Uterus (tissue), 4 donors: Measurements from ENCODE around the gene COL5A1. TPM values are rescaled to one million over a fixed set of nuclear protein-coding genes. Genes with fewer than 3 reads are reported as not detected.

Experiments used
- DNase-seq, 2 donors: peaks; one replicate each; pipeline ENCODE4 v3.0.0-alpha.2; 2019 to 2020
- H3K27ac ChIP-seq, 2 donors: fragments of 200-600 bp; sonication (generic); 1 replicate in 1 of 2; 2 replicates in 1 of 2; pipeline ENCODE4 v1.5.1; 2016 to 2018
- H3K27me3 ChIP-seq, 2 donors: fragments of 200-600 bp; sonication (generic); one replicate each; pipeline ENCODE4 v1.5.1; 2018 to 2019; ENCODE audit warnings: control low read depth in 1 of 2
- H3K36me3 ChIP-seq, 2 donors: fragments of 200-600 bp; sonication (generic); one replicate each; pipeline ENCODE4 v1.5.1; 2019; ENCODE audit warnings: control low read depth in 1 of 2
- H3K4me1 ChIP-seq, 2 donors: fragments of 200-600 bp; sonication (generic); one replicate each; pipeline ENCODE4 v1.5.1; 2018 to 2019; ENCODE audit warnings: control low read depth in 1 of 2
- H3K4me3 ChIP-seq, 2 donors: fragments of 200-600 bp; sonication (generic); 1 replicate in 1 of 2; 2 replicates in 1 of 2; pipeline ENCODE4 v1.5.1; 2018 to 2019; ENCODE audit warnings: mild to moderate bottlenecking in 1 of 2
- H3K9me3 ChIP-seq, 2 donors: fragments of 200-600 bp; sonication (generic); one replicate each; pipeline ENCODE4 v1.5.1; 2019; ENCODE audit warnings: control low read depth in 1 of 2
- POLR2A ChIP-seq, 2 donors: fragments of 450-650 bp; IDR thresholded peaks; one replicate each; pipeline ENCODE4 v1.6.1; 2016; ENCODE audit warnings: antibody characterized with exemption in 2 of 2, mild to moderate bottlenecking in 1 of 2, moderate library complexity in 1 of 2
- intact Hi-C: fragments of 100-400 bp; cut with DNase I; formaldehyde crosslinking; loops from one replicate; pipeline ENCODE4 v1.15.1; 2023; ENCODE audit warnings: low total_unique reads
- total RNA-seq, 4 donors: library from RNA; depleted of rRNA in 3 of 4; stranded (reverse); fragments of >200 nt in 3 of 4; gene quantifications; one replicate each; pipeline versions ENCODE4 v1.1.0 to v1.2.4, GENCODE V29; 2014 to 2023
- TF ChIP-seq, protein P1 (sequence below), 4 experiments: fragments of 200-600 bp in 2 of 4; fragments of 450-650 bp in 2 of 4; sonication (generic) in 2 of 4; IDR thresholded peaks; one replicate each; pipeline ENCODE4 v1.5.1; 2016 to 2019; ENCODE audit warnings: antibody characterized with exemption in 4 of 4, mild to moderate bottlenecking in 2 of 4, moderate library complexity in 1 of 4
- donor health status: DM: yes; HTN: yes; CAD: no.

Gene COL5A1
- total RNA-seq, 4 donors from 2014 or later = 21.2 to 604 (median 129) TPM

DNA sequence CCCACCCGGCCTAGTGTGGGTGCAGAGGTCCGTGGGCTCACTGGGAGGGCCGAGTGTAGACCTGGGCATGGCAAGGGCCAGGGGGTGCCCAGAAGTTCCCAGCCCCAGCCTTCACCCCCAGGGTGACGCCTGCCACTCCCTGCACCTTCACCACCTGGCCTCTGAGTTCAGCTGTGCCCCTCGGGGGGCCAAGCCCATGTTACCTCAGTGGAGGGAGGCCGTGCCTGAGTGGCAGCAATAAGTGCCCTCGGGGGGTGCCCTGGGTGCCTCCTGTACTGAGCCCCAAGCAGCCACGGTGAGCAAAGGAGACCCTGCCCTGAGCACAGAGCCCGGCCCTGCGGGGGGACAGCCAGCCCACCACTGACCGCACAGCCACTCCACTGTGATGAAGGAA is 228.7 kb downstream of the COL5A1 start:
- TF ChIP-seq POLR2A (IDR thresholded peaks at IDR 0.05) = no peak
- TF ChIP-seq, protein P1, sequence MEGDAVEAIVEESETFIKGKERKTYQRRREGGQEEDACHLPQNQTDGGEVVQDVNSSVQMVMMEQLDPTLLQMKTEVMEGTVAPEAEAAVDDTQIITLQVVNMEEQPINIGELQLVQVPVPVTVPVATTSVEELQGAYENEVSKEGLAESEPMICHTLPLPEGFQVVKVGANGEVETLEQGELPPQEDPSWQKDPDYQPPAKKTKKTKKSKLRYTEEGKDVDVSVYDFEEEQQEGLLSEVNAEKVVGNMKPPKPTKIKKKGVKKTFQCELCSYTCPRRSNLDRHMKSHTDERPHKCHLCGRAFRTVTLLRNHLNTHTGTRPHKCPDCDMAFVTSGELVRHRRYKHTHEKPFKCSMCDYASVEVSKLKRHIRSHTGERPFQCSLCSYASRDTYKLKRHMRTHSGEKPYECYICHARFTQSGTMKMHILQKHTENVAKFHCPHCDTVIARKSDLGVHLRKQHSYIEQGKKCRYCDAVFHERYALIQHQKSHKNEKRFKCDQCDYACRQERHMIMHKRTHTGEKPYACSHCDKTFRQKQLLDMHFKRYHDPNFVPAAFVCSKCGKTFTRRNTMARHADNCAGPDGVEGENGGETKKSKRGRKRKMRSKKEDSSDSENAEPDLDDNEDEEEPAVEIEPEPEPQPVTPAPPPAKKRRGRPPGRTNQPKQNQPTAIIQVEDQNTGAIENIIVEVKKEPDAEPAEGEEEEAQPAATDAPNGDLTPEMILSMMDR (IDR thresholded peaks at IDR 0.05) = no peak
- Histone ChIP-seq H3K27ac (no peak overlapping the region), H3K4me3 (no peak overlapping the region), H3K36me3 (no peaks in the 10 kb centered on the region), H3K4me1 (no peaks in the 10 kb centered on the region), H3K27me3 (no peaks in the 10 kb centered on the region), H3K9me3 (no peaks in the 10 kb centered on the region)
- no peak for DNase-seq
- intact Hi-C loops = no loop called here

DNA sequence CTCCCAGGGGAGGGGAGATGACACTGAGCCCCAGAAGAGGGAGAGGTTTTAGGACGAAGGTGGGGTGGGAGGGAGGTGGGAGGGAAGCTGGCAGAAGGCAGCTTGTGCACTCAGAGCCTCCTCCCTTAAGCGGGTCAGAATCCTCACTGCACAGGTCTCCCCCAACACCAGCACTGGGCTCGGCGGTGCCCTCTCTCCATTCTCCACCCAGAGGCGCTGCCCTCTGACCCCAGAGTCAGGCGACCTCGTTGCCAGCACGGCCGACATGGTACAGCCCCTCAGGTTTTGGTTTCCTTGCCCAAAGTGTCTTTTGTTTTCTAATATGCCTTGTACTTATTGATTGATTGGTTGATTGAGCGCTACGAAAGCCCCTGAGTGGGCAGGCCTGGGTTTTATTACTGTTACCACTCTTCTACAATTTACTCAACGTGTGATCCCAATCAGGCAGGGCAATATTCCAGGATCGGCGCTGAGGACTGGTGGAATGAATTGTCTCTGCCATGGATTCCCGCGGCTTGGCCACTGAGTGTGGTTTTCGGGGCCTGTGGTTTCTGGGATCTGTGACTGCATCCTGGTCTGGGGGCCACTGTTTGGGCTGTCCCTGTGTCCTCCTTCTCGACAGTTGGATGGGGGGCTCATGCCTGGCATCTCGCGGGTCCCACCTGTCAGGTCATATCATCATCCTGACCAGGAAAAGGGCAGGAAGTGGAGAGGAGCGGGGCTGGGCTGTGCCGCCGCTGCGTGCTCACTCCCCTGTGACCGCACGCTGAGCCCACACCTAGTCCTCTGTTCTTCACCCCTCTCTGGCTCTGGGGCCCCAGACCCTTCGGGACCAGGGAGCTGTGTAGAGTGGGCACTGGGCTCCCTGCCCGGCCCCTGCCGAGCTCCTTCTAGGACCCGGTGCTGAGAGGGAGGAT is 229.4 kb downstream of the COL5A1 start:
- no peaks in the 10 kb centered on the region for H3K27me3 ChIP-seq
- TF ChIP-seq, protein P1 (IDR thresholded peaks at IDR 0.05) = no peak
- TF ChIP-seq POLR2A (IDR thresholded peaks at IDR 0.05) = no peak
- intact Hi-C loops = no loop called here

DNA sequence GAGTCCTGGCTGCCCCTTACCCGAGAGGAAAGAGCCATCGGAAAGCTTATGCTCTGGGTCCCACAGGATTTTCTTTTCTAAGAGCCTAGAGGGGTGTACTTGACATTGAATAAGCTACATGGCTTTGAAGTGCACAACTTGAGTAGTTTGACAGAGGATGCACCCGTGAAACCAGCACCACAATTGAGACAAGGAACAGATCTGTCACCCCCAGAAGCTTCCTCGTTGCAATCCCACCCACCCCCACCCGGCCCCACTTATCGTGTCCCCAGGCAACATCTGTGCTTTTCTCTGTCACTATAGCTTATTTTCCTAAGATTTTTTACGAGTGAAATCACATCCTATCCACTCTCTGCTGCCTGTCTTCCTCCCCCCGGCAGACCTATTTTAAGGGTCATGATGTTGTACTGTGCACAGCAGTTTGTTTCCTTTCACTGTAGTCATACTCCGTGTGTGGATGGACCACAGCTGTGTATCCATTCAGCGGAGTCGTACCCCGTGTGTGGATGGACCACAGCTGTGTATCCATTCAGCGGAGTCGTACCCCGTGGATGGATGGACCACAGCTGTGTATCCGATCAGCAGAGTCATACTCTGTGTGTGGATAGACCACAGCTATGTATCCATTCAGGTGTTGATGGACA is 230.2 kb downstream of the COL5A1 start:
- no peak for DNase-seq
- H3K36me3 ChIP-seq = no peaks in the 10 kb centered on the region
- TF ChIP-seq, protein P1 (IDR thresholded peaks at IDR 0.05) = no peak
- H3K4me1 ChIP-seq = no peaks in the 10 kb centered on the region
- H3K27ac ChIP-seq = no peak overlapping the region
- H3K9me3 ChIP-seq = no peaks in the 10 kb centered on the region
- H3K27me3 ChIP-seq = no peaks in the 10 kb centered on the region
- no peak overlapping the region for H3K4me3 ChIP-seq
- intact Hi-C loops = no loop called here

More for the DNA sequence above, 229.4 kb downstream of the COL5A1 start:
- H3K4me1 ChIP-seq = no peaks in the 10 kb centered on the region
- no peak overlapping the region for H3K4me3 ChIP-seq
- DNase-seq = no peak
- H3K9me3 ChIP-seq = no peaks in the 10 kb centered on the region
- no peak overlapping the region for H3K27ac ChIP-seq
- H3K36me3 ChIP-seq = no peaks in the 10 kb centered on the region

DNA sequence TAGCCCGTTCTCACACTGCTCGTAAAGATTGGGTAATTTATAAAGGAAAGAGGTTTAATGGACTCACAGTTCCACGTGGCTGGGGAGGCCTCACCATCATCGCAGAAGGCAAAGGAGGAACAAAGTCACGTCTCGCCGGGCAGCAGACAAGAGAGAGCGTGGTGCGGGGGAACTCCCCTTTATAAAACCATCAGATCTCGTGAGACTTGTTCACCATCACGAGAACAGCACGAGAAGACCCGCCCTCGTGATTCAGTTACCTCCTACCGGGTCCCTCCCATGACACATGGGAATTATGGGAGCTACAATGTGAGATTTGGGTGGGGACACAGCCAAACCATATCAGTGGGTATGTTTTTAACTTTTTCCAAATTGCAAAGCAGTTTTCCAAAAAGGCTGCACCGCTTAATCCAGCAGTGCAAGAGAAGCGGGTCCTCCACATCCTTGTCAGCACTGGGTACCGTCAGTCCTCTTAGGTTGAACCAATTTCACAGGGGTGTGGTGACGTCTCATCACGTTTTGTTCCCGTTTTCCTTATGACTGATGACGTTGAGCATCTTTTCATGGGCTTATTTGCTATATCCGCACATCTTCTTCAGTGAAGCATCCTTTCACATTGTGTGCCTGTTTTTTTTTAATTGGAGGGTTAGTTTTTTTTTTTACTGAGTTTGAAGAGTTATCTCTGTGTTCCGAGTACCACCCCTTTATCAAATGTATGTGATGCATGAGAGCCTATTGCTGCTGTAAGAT is 231.1 kb downstream of the COL5A1 start:
- no peaks in the 10 kb centered on the region for H3K9me3 ChIP-seq
- intact Hi-C loops = no loop called here
- no peaks in the 10 kb centered on the region for H3K27me3 ChIP-seq
- no peak overlapping the region for H3K27ac ChIP-seq
- no peak for TF ChIP-seq POLR2A (IDR thresholded peaks at IDR 0.05)
- TF ChIP-seq, protein P1 (IDR thresholded peaks at IDR 0.05) = no peak
- no peaks in the 10 kb centered on the region for H3K4me1 ChIP-seq
- DNase-seq = no peak
- H3K36me3 ChIP-seq = no peaks in the 10 kb centered on the region
- H3K4me3 ChIP-seq = no peak overlapping the region
